ENCODE data around the gene KDM8.

- TF ChIP-seq EZH2phosphoT487 (IDR thresholded peaks at IDR 0.05; ENCODE audit: low read length) = no peak
- no peak for TF ChIP-seq CTCF (IDR thresholded peaks at IDR 0.05; ENCODE audit: low read length)
- TF ChIP-seq EZH2 (optimal IDR thresholded peaks at IDR 0.05; ENCODE audit: low read depth, low read length) = no peak
Measured at GRCh38 chr16:27203507-27204311, at the start of gene KDM8.
